Caki2 (cell line): ENCODE measurements around the gene CDH11. TPM values are rescaled to one million over a fixed set of nuclear protein-coding genes. Genes with fewer than 3 reads are reported as not detected.

Experiments
- DNase-seq: peaks from one replicate; pipeline ENCODE4 v3.0.0-alpha.2; 2015; ENCODE audit warnings: low read depth
- in situ Hi-C: cut with HindIII; loops from 2 replicates; pipeline ENCODE4 v1.10.0; 2016; ENCODE audit warnings: low sequenced_read_pairs, low pct_unique_long_range_greater_than_20kb, mixed read lengths
- total RNA-seq: library from RNA; depleted of rRNA; stranded (reverse); fragments of >200 nt; shearing (Covaris generic); gene quantifications from 2 replicates; pipeline ENCODE4 v1.2.3, GENCODE V29; 2014; ENCODE audit warnings: low replicate concordance

The CDH11 gene
- total RNA-seq, 1 experiment from 2014 or later, result not detected

DNA sequence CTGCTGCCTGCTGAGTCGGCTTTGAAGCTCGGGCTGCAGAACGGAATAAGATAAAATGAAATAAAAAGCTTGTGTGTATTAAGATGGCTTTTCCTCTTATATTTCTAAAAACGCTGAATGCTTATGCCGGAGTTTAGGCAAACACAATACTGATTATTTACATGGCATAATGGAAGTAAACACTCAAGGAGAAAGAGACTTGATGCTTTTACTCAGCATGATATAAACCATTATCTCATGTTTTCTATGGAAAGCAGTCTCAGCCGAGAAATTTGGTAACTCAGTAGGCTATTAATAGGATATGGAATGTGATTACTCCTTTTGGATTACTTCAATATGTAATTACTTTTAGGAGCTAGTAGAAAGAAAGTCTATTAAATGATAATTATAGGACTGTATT is 153.3 kb downstream of the CDH11 start:
- no peak for DNase-seq
- in situ Hi-C loops, result no loop called here

DNA sequence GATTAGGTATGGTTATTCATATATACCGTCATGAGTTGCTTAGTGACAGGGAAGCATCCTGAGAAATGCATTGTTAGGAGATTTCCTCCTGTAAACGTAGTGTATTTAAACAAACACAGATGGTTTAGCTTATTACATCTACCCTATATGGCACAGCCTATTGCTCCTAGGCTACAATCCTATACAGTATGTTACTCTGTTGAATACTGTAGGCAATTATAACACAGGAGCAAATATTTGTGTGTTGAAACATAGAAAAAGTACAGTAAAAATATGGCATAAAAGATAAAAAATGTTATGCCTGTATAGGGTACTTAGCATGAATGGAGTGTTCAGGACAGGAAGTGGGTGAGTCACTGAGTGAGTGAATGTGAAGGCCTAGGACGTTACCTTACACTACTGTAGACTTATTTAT is 157.7 kb downstream of the CDH11 start:
- no peak for DNase-seq
- in situ Hi-C loops, result no loop called here

DNA sequence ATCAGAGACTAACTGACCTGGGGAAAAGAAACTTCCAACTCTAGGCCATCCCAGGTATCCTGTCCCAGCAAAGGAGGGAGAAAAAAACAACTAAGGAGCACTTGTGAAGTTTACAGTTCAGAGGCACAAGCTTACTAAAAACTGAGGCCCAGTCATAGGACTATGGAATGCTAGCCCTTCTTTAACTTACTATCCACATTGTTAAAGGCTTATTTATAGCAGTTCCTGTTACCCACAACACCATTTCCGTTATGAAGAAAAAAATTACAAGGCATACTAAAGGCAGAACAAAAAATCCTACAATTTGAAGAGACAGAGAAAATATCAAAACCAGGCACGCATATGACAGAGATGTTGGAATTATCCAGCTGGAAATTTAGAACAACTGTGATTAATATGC is 159.1 kb downstream of the CDH11 start:
- in situ Hi-C loops, result no loop called here
- DNase-seq, result no peak

DNA sequence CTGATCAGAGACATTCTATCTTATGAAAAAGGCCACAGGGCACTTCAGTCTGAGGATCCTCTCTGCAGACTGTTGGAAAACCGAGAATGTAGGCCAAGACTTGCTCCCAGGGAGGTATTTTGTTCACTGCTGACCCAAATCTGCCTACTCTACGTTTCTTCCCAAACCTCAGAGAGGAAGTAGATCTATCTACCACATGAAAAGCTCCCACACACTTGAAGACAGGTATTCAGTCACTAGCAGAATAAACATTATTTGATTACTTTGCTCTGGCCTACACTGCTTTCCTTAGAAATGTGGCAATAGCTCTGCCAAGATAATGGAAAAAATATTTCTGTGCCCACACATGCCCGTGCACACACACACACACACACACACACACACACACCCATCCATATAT is 164.6 kb downstream of the CDH11 start:
- in situ Hi-C loops, result no loop called here
- DNase-seq, result no peak

DNA sequence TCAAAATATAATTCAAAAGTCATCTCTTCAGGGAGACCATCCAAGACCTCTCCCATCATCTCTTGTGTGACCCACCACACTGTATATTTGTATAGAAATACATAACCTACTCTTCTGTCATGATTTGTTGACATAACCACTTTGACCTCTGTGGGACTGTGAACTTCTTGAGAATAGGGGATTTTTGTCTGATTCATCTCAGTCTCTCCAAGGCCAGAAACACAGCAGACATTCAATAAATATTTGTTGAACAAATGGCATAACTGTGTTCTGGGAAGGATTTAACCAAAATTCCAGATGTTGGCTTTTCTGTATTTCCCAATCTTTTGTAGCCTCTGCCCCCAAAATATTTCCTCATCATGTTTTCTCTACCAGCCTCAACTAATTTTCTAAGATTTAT is 169.7 kb downstream of the CDH11 start:
- peak; percentile 43 for DNase-seq
- in situ Hi-C loops, result no loop called here

DNA sequence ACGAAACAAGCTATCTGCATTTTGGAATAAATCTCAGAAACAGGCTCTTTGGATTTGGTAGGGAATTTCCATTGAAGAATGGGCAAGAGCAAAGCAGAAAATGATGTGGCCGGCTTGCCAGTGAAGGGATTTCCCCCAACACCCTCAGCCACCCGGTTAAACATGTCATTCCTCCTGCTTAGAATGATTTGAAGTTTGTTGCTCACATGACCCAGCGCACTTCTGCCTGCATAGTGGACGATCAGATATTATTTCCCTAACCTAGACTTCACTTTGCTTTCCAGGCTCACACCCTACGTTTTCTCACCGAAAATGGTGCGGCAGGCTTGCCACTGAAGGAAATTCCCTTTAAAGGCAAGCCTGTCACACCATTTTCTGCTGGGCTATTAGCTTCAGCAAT is 170.7 kb downstream of the CDH11 start:
- in situ Hi-C loops, result no loop called here
- DNase-seq, result peak; percentile 10

DNA sequence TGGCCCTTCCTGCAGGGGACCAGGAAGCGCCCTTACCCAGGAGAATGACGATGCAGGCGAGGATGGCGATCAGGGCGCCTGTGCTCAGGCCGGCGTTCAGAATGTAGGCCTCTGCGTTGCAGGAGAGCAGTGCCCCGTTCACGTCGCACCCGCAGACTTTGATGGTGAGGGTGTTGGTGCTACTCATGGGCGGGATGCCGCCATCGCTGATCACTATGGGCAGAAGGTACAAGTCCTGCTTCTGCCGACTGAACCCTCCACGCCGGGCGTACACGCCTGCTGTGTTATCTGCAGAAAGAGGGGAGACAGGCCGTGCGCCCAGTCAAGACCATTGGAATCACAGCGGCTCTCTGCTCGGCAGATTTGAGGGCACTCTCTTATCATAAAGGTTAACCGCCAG is 171.1 kb downstream of the CDH11 start:
- in situ Hi-C loops, result no loop called here
- no peak for DNase-seq

DNA sequence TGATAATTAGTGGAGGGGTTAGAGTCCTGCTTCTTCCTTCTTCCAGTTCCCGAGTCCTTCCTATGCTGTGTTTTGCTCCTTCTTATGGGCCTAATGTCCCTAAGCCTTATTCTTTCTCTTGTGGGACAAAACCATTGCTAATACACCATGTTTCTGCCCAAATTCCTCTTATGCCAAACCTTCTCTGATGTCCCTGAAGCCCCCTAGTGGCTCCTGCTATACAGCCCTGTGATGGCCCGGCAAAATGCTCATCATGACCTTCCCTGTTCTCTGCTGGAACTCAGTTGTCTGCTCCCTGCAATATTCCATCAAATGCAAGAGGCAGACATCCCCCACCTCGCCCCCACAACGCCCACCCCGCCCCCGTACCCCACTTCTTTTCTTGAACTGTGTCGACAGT is 171.6 kb downstream of the CDH11 start:
- DNase-seq, result no peak
- in situ Hi-C loops, result no loop called here

DNA sequence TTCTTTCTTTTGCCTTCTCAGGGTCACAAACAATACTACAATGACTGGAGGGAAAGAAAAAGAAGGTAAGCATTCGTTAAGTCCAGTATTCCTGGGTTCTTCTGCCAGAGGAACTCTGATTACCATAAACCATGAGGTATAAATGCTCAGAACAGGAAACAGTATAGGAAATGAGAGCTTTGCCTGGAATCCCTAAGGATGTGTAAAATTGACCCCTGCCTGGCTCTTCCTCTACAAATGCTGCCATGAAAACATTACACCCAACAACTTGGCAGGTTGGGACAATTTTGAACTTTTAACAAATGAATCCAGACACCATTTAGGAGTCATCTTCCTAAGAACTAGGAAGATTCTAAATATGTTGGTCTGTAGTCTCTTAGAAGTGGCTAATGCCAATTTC is 173.8 kb downstream of the CDH11 start:
- DNase-seq, result no peak
- in situ Hi-C loops, result no loop called here

DNA sequence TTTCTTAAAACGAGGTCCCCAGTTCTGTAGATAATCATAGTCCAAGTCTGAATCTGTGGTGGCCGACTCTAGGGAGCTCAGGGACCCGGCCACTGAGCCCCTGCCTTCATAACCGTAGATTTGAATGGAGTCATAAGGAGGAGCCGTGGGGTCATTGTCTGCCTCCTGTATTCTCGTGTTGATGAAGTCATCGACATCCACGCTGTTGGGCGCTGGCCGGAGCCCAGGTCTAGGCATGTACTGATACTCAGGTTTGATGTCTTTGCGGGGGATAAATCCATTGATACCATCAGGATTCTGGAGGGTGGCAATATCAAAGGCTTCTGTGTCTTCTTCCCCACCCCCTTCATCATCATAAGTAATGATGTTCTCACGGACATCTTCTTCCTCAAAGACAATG is 174.2 kb downstream of the CDH11 start:
- in situ Hi-C loops, result no loop called here
- no peak for DNase-seq

DNA sequence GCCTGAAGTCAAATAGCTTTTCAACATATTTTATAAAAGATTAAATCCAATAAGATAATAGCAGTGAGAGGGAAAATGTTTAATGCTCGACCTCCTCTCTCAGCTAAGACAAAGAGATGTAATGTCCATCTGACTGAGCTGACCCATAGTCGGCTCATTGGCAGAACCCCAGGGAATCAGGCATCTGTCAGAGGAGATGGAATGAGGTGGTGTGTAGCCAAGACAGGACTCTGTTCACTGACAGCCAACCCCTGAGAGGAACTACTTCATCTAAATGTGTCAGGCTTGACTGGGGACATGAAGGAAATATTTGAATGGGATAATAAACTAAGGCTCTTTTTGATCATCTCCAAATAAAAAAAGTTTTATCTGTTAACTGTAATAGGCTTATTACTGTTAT is 188.0 kb downstream of the CDH11 start:
- in situ Hi-C loops, result no loop called here
- no peak for DNase-seq

DNA sequence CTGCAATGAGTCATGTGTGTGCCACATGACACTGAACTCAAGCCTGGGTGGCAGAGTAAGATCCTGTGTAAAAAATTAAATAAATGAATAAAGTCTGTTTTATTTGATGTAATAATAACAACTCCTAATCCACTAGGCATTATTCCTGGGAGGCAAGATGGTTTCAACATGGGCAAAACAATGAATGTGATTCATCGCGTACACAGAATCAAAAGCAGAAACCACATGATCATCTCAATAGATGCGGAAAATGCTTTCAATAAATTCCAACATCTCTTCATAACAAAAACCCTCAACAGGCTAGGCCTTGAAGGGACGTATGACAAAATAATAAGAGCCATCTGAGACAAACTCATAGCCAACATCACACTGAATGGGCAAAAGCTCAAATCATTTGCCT is 195.4 kb downstream of the CDH11 start:
- in situ Hi-C loops, result no loop called here
- DNase-seq, result no peak

DNA sequence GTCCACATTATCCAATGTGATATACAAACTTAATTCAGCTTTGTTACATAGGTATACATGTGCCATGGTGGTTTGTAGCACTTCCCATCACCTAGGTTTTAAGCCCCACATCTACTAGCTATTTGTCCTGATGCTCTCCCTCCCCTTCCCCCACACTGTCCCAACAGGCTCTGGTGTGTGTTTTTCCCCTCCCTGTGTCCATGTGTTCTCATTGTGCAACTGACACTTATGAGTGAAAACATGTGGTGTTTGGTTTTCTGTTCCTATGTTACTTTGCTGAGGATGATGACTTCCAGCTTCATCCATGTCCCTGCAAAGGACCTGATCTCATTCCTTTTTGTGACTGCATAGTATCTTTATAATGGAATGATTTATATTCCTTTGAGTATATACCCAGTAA is 196.7 kb downstream of the CDH11 start:
- in situ Hi-C loops, result no loop called here
- no peak for DNase-seq

DNA sequence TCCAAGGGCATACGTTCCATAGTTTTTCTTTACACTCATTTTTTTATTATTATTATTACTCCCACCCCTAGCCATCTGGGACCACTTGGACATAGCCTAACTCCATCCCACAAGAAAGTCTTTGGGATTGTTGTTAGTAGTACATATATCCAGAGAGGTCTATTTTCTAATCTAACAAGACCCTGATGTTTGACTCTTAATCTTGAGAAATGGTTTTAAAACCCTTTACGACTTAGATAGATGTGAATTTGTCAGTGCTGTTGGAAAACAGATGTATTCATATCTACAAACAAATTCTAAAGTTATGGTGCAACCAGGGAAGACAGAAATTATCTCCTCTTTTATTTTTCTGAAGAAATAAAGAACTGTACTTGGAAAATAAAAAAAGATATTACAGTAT is 197.8 kb downstream of the CDH11 start:
- in situ Hi-C loops, result no loop called here
- no peak for DNase-seq

DNA sequence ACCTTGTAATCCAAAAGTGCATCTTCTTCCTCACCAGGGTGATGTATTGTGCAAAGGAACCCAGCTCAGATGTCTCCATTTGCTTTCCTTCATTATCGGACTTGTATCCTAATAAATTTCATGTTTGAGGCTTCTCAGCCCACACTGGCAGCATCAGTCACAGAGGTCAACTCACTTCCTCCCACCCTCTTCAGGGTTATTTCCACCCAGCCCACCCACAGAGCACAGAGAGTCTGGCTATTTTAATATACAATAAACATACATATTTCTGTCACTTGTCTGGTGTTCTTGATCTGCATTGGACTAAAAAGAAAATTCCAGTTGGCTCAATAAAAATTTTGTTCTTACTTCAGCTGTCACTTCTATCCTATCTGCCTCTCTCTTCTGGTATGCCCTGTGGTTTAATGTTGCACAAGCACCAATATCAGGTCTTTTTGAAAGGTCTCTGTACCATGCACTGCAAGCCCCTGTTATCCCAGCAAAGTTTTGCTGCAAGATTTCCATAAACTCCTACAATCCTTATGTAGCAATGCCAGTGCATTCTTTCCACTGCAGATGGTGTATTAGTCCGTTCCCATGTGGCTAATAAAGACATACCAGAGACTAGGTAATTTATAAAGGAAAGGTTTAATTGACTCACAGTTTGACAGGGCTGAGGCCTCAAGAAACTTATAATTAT is 201.8 kb downstream of the CDH11 start:
- DNase-seq, result no peak
- in situ Hi-C loops, result no loop called here

DNA sequence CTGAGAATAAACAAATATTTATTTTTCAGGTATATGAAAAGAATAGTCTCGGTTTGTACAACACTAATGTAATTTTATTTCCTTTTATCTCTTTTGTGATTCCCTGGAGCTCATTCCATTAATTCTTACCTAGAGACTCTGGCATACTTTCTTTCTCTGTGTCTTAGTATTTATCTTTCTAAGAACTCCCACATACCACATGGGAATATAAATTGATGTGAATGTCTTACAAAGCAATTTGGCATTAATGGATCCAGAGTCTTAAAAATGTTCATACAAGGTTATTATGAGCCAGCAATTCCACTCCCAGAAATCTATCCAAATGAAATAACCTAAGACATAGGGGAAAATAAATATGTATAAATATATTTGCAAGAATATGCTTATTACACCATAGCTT is 202.7 kb downstream of the CDH11 start:
- DNase-seq, result no peak
- in situ Hi-C loops, result no loop called here

DNA sequence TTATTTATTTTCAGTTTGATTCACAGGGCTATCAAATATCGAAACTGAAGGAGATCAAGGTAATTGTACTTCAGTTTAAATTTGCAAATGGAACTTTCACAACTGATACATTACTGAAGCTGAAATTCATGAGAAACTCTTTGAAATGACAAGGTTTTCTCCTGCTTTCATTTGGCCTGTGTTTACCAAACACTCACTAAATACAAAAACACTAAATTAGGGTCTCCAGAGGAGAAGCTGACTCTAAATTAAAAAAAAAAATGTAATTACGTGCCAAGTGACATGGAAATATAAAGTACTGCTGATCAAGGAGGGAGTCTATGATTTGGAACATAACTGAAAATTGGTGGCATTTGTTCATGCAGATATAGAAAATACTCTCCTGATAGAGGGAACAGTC is 205.8 kb downstream of the CDH11 start:
- DNase-seq, result no peak
- in situ Hi-C loops, result no loop called here

DNA sequence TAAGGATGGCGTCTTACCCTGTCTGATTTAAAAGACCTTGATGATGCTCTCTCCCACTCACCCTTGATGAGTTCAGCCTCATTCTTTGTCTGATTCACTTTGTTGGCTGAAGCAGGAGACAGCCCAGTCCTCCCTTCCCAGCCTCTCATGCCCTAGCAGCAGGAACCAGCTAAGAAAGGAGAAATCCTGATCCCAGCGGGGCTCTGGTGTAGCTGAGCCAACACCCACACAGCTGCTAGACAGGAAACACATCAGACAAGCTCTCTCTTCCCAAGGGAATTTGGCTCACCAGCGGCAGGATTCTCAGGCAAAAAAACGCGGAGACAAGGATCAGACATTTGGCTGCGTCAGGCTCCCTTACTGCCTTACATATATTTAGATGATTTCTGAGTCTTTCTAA is 211.5 kb downstream of the CDH11 start:
- DNase-seq, result no peak
- in situ Hi-C loops, result no loop called here

DNA sequence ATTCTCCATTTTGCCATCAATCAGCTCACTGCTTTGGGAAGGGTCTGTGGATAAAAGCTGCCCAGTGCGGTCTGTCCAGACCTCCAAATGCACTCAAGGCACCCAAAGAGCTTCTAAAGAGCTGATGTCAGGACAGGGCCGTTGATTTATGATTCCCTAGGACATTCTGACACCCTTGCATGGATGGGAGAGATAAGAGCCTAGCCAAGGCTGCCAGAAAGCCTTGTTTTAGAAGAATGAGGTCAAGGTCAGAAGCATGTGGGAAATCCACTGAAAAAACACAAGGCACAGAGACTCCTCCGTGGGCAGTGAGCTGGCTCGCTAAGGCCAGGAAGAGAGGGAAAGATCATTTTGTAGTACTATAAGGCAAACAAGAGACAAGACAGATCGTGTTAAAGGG is 214.0 kb downstream of the CDH11 start:
- in situ Hi-C loops, result no loop called here
- no peak for DNase-seq

DNA sequence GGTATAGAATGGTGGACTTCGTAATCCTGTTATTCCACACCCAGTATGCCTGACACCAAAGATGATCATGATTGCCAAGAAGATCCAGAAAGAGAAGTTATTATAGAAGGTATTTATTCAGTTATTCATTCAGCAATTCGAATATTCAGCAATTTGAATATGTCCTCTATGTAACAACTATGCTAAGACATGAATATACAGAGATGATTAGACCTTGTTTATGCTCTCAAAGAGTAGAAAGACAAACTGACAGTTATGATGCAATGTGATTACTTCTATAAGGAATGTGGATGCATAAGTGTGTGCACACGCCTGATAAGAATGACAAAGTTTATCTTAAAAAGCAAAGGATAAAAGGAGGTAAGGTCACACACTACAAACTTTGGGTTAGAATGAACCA is 218.1 kb downstream of the CDH11 start:
- in situ Hi-C loops, result no loop called here
- DNase-seq, result no peak

DNA sequence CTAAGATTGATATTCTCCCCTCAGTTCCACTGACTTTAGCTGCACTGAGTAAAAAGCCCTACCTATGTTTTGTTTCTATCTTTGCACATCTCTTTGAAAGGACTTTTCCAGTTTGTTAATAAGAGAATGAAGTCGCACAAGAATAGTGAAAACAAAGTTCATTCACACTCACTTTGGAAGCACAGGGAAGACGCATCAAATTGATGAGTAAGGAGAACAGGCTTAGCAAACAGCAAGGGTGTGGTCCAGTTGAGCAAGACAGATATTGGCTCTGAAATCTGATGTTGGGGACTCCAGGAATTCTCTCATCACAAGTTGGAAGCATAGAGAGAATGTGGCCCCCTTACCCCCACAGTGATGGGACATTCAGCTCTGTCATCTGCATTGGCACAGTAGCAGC is 221.3 kb downstream of the CDH11 start:
- DNase-seq, result no peak
- in situ Hi-C loops, result no loop called here
